AG04449 (cell line): ENCODE measurements around the gene CTSK.
"Not testable (repeated sequence)": the region's sequence is repeated elsewhere in the genome, so short reads cannot be mapped to it uniquely, and the experiment has no call there.

Experiments
- CTCF ChIA-PET: fragments of 350-600 bp; formaldehyde crosslinking; extraction: SDS; loops from one replicate; lab custom pipeline; 2021; ENCODE audit warnings: antibody characterized with exemption; lab: Yijun Ruan, JAX
- POLR2A ChIA-PET: fragments of 400-600, 350-600 bp; formaldehyde crosslinking; extraction: SDS; loops from one replicate; lab custom pipeline; 2020; ENCODE audit warnings: antibody characterized with exemption, inconsistent platforms; lab: Yijun Ruan, JAX
- DNase-seq: peaks from one replicate; pipeline ENCODE4 v3.0.0-alpha.2; 2010; ENCODE audit warnings: low read depth, low spot score
- H3K4me3 ChIP-seq: 2 replicates; pipeline ENCODE4 v1.5.1; 2011; ENCODE audit warnings: low read depth, mild to moderate bottlenecking, control low read depth, low read length
- TF ChIP-seq, protein P1 (sequence below): IDR thresholded peaks from one replicate; pipeline ENCODE4 v1.5.1; 2011; ENCODE audit warnings: mild to moderate bottlenecking, moderate library complexity, low read length, control low read depth, inconsistent platforms; ENCODE audit not compliant: insufficient read depth; ENCODE audit errors: missing control alignments

Gene CTSK

DNA sequence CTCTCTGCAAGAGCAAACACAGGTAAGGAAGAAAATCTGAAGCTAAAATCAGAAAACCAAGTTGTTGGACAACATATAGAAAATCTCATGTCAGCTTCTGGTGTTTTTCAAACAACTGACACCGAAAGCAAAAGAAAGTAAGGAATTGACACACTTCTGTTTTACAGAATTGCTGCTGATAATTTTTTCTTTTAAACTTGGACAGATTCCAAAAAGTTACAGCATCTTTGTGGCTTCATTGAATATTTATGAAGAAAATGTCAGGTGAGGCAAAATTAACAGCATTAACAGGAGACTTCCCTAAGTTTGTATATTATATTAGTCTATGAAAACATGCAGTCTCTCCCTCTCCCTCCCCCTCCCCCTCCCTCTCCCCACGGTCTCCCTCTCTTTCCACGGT lies 27.6 kb downstream of the CTSK start:
- CTCF ChIA-PET: no interaction called here
- POLR2A ChIA-PET: no interaction called here
- DNase-seq: no peak
- no peak overlapping the region for H3K4me3 ChIP-seq
- TF ChIP-seq, protein P1, sequence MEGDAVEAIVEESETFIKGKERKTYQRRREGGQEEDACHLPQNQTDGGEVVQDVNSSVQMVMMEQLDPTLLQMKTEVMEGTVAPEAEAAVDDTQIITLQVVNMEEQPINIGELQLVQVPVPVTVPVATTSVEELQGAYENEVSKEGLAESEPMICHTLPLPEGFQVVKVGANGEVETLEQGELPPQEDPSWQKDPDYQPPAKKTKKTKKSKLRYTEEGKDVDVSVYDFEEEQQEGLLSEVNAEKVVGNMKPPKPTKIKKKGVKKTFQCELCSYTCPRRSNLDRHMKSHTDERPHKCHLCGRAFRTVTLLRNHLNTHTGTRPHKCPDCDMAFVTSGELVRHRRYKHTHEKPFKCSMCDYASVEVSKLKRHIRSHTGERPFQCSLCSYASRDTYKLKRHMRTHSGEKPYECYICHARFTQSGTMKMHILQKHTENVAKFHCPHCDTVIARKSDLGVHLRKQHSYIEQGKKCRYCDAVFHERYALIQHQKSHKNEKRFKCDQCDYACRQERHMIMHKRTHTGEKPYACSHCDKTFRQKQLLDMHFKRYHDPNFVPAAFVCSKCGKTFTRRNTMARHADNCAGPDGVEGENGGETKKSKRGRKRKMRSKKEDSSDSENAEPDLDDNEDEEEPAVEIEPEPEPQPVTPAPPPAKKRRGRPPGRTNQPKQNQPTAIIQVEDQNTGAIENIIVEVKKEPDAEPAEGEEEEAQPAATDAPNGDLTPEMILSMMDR: no peak

DNA sequence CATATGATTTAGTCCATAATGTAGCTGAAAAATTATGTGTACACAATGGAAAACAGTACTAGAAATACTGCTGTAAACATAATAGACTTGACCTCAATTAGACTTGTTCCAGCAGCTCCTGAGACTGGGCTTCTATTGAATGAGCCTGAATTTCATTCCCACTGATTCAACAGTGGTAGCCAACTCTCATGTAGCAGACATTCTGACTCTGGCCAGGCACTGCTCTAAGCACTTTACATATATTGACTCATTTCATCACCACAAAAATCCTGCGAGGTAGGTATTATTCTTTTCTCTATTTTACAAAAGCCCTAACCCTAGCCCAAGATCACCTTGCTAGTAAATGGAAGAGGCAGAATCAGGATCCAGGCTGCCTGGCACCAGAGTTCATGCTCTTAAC lies 29.7 kb downstream of the CTSK start:
- CTCF ChIA-PET: no interaction called here
- TF ChIP-seq, protein P1: no peak
- H3K4me3 ChIP-seq: no peak overlapping the region
- no peak for DNase-seq
- POLR2A ChIA-PET: no interaction called here

GRCh38 chr1:150777544-150777943 lies 30.5 kb downstream of the CTSK start:
- H3K4me3 ChIP-seq: no peak overlapping the region
- DNase-seq: no peak
- POLR2A ChIA-PET: no interaction called here
- CTCF ChIA-PET: no interaction called here
- TF ChIP-seq, protein P1: no peak

DNA sequence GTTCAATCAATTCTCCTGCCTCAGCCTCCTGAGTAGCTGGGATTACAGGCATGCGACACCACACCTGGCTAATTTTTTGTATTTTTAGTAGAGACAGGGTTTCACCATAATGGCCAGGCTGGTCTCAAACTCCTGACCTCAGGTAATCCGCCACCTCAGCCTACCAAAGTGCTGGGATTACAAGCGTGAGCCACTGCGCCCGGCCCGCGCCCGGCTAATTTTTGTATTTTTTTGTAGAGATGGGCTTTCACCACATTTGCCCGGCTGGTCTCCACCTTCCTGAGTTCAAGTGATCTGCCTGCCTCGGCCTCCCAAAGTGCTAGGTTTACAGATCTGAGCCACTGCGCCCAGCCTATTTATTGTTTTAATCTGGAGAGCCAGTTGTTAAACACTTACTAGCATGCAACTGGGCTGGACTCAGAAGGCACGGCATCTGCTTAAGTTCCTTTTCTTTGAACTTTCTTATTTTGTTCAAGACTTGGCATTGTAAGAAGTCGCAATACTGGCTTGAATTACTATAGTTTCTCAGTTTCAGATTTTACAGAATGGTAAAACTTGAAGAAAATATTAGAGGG lies 32.0 kb downstream of the CTSK start:
- POLR2A ChIA-PET, DNase-seq, H3K4me3 ChIP-seq: not testable (repeated sequence)
- CTCF ChIA-PET: interaction anchor here (1.6 kb wide), 1 partner anchor 12 kb away, joined by 3 read pairs; no protein-coding TSS in a partner anchor

DNA sequence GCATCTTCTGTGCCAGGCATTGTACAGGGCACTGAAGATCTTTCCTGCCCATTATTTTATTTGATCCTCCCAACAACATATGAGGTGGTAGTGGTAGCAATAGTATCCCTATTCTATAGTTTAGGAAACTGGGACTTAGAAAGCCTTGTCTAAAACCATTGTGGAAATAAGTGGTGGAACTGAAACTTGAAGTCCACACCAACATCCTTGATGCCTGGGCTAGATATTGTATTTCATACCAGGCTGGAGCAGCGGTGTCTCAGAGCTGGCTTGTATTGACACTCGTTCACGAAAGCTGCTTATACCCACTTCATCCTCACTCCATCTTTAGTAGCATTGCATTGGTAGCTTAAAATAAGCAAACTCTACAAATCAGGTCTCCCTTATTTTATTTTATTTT lies 32.8 kb downstream of the CTSK start:
- CTCF ChIA-PET: interaction anchor here (1.2 to 1.6 kb wide), 2 partner anchors 13 to 312 kb away, joined by 3 read pairs; no protein-coding TSS in a partner anchor
- H3K4me3 ChIP-seq: no peak overlapping the region
- DNase-seq: no peak
- POLR2A ChIA-PET: interaction anchor here (0.7 kb wide), 1 partner anchor 522 kb away, joined by 4 read pairs; no protein-coding TSS in a partner anchor
- TF ChIP-seq, protein P1: no peak

DNA sequence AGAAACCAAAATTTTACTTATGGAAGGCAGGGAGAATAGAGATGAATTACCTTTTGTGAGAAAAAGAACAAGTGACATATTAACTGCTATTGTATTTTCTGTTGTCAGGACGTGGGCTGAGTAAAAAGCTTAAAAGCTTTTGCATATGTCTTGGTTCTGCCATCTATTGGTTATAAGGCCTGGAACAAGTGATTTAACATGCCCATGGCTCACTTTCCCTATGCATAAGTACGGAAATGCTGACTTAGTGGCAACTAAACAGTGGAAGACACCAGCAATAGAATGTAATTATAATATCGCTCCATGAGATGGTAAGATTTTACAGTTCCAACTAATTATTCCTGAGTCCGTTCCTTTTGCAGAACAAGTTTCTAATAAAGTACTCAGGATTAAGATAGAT lies 35.7 kb downstream of the CTSK start:
- POLR2A ChIA-PET: no interaction called here
- H3K4me3 ChIP-seq: no peak overlapping the region
- DNase-seq: no peak
- TF ChIP-seq, protein P1: no peak
- CTCF ChIA-PET: interaction anchor here (1.4 kb wide), 1 partner anchor 14 kb away, joined by 3 read pairs; no protein-coding TSS in a partner anchor

GRCh38 chr1:150767704-150768103 lies 40.4 kb downstream of the CTSK start:
- H3K4me3 ChIP-seq, POLR2A ChIA-PET, DNase-seq: not testable (repeated sequence)
- CTCF ChIA-PET: interaction anchor here (0.7 kb wide), 1 partner anchor 21 kb away, joined by 3 read pairs; no protein-coding TSS in a partner anchor

GRCh38 chr1:150765977-150766301 lies 42.1 kb downstream of the CTSK start:
- H3K4me3 ChIP-seq, POLR2A ChIA-PET: not testable (repeated sequence)
- CTCF ChIA-PET: interaction anchor here (1.1 kb wide), 1 partner anchor 205 kb away, joined by 3 read pairs; no protein-coding TSS in a partner anchor

More at GRCh38 chr1:150765977-150766301, 42.1 kb downstream of the CTSK start:
- DNase-seq: not testable (repeated sequence)
